OCI-LY3 (cell line): Measurements from ENCODE around the gene PIGU.

ENCODE experiments used
- CTCF ChIP-seq: fragments of 200-600, 300-600 bp; sonication (generic); IDR thresholded peaks from 2 replicates; pipeline ENCODE4 v1.5.1; 2014; ENCODE audit warnings: antibody characterized with exemption, low read length, low read depth
- EZH2phosphoT487 ChIP-seq: fragments of 200-600 bp; shearing (Covaris generic); IDR thresholded peaks from 2 replicates; pipeline ENCODE4 v1.6.1; 2018; ENCODE audit warnings: antibody characterized with exemption, mixed run types, low read depth

- TF ChIP-seq CTCF (no peak), EZH2phosphoT487 (no peak)
Measured at GRCh38 chr20:34710861-34711574, 34.1 kb upstream of the PIGU start.
